ENCODE measurements around the gene CRELD2.

DNA sequence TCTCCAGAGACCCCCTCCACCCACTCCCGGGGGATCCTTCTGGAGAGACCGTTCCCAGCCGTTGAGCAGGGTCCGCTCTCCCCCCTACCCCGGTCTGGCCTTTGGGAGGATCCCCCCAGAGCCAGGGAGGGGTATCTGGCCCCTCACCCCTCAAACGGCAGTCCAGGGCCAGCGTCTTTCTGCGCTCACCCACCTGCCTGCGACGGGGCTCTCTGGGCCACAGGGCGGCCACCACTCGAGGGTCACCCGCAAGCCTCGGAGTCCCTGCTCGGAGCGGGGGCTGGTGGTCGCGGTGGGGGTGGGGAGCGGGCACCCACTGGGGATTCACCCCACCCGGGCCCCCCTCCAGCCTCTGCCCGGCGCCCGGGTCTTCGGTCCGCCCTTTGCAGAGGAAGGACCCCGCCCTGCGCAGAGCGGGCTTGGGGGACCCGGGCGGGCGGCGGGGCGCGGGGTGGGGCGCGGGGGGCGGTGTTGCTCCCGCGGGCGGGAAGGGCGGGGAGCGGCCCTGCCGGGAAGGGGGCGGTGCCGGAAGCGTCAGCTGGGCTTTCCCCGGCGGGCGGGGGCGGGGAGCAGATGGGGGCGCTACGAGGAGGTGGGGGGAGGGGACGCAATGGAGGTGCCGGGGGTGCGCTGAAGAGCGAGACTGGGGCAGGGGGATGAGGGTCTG is 16.6 kb downstream of the CRELD2 start:
- TF ChIP-seq CTCF (IDR thresholded peaks at IDR 0.05; ENCODE audit: control extremely low read depth in 1 of 3, insufficient read depth in 1 of 3, low read depth in 1 of 3, low read length in 3 of 3) (no peak), EGR1 (IDR thresholded peaks at IDR 0.05; ENCODE audit: borderline replicate concordance, low read depth, low read length) (no peak), POLR2A (IDR thresholded peaks at IDR 0.05; ENCODE audit: control extremely low read depth in 1 of 2, low read depth in 2 of 2, low read length in 2 of 2) (no peak), MAFK (IDR thresholded peaks at IDR 0.05; ENCODE audit: low read depth, low read length) (no peak), POLR2AphosphoS5 (IDR thresholded peaks at IDR 0.05; ENCODE audit: low read depth, low read length) (no peak), CHD1 (IDR thresholded peaks at IDR 0.05; ENCODE audit: low read depth, low read length) (no peak), TAF1 (IDR thresholded peaks at IDR 0.05; ENCODE audit: low read depth, low read length) (no peak), SIRT6 (IDR thresholded peaks at IDR 0.05; ENCODE audit: low read length) (no peak), EP300 (IDR thresholded peaks at IDR 0.05; ENCODE audit: borderline replicate concordance in 1 of 2, low read depth in 2 of 2, low read length in 2 of 2) (no peak), YY1 (IDR thresholded peaks at IDR 0.05; ENCODE audit: low read depth, low read length) (no peak), ATF2 (IDR thresholded peaks at IDR 0.05; ENCODE audit: low read length) (no peak), TEAD4 (IDR thresholded peaks at IDR 0.05; ENCODE audit: low read depth, low read length) (no peak), EZH2 (IDR thresholded peaks at IDR 0.05; ENCODE audit: low read depth, low read length, severe bottlenecking) (no peak), GABPA (IDR thresholded peaks at IDR 0.05; ENCODE audit: borderline replicate concordance, insufficient read depth, low read length) (no peak)
